AG10803 (cell line): ENCODE measurements around the gene DTX1.

Source experiments
- DNase-seq: peaks from one replicate; pipeline ENCODE4 v3.0.0; 2010; ENCODE audit warnings: low read depth
- H3K4me3 ChIP-seq: 2 replicates; pipeline ENCODE4 v1.5.1; 2011; ENCODE audit warnings: mild to moderate bottlenecking, low read length, control low read depth
- TF ChIP-seq, protein P1 (sequence below): conservative IDR thresholded peaks from 2 replicates; pipeline ENCODE4 v1.5.1; 2011; ENCODE audit warnings: mild to moderate bottlenecking, low read length, control low read depth, inconsistent platforms

DTX1 gene

DNA sequence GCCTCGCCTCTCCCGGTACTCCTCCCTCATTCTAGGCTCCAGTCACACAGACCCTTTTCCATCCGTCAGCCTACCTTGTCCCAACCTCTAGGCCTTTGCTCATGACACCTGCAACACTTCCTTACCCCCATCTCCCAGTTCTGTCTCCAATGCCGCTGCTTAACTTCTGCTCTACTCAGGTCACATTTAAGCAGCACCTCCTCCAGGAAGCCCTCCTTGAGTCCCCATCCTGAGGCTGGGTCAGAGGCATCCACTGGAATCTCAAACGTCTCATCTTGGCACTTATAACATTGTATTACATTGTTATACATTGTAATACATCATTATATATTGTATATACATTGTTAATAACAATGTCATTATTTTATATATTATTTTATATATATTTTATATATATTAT is 46.3 kb downstream of the DTX1 start:
- no peak overlapping the region for H3K4me3 ChIP-seq
- no peak for DNase-seq
- TF ChIP-seq, protein P1, sequence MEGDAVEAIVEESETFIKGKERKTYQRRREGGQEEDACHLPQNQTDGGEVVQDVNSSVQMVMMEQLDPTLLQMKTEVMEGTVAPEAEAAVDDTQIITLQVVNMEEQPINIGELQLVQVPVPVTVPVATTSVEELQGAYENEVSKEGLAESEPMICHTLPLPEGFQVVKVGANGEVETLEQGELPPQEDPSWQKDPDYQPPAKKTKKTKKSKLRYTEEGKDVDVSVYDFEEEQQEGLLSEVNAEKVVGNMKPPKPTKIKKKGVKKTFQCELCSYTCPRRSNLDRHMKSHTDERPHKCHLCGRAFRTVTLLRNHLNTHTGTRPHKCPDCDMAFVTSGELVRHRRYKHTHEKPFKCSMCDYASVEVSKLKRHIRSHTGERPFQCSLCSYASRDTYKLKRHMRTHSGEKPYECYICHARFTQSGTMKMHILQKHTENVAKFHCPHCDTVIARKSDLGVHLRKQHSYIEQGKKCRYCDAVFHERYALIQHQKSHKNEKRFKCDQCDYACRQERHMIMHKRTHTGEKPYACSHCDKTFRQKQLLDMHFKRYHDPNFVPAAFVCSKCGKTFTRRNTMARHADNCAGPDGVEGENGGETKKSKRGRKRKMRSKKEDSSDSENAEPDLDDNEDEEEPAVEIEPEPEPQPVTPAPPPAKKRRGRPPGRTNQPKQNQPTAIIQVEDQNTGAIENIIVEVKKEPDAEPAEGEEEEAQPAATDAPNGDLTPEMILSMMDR, result no peak

DNA sequence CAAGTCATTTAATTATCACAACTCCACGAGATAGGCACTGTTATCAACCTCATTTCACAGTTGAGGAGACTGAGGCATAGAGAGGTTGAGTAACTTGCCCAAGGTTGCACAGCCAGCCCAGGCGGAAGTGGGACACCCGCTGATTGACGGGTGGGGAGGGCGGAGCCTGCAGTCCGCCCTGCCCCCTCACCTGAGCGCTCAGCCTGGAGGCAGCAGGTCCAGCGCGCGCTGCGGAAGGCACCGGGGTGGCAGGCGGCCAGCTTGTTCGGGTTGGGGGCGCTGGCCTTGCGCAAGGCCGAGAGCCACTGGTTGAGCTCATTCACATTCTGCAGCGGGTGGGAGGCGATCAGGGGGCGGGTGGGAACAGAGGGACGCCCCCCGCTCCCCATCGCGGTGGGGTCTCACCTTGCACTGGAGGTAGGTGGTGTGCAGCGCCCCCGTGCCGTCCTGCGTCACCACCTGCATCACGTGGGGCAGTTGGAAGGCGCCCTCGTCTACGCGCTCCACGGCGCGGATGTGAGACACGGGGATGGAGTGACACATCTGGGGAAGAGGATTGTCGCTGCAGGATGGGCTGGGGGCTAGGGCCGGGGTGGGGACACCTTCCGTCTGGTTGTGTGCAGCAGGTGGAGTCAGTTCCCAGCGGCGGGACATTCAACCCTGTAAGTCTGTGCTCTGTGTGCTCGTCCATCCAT is 47.4 kb downstream of the DTX1 start:
- H3K4me3 ChIP-seq, result no peak overlapping the region
- TF ChIP-seq, protein P1, result no peak
- DNase-seq, result no peak

DNA sequence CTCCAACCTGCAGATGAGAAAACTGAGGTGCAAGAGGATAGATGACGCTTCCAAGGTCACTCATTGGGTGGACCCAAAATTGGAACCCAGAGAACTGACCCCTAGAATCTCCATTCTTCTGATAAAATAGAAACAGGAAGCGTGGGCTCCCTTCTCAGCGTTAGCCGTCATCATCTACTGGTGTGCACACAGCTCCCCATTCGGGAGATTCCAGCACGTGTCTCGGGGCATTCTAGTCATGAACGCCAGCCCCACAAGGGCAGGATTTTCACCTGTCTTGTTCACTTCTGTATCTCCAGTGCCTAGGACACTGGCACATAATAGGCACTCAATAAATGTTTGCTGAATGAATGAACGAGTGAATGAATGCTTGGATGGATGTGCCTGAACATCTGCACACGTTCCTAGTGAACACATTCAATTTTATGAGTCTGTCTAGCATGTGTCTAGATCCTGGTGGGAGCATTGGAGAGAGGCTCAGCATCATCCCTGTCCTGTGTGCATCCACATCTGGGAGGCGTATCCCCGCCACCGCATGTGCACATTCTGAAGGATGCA is 48.5 kb downstream of the DTX1 start:
- TF ChIP-seq, protein P1, result no peak
- DNase-seq, result no peak
- no peak overlapping the region for H3K4me3 ChIP-seq

DNA sequence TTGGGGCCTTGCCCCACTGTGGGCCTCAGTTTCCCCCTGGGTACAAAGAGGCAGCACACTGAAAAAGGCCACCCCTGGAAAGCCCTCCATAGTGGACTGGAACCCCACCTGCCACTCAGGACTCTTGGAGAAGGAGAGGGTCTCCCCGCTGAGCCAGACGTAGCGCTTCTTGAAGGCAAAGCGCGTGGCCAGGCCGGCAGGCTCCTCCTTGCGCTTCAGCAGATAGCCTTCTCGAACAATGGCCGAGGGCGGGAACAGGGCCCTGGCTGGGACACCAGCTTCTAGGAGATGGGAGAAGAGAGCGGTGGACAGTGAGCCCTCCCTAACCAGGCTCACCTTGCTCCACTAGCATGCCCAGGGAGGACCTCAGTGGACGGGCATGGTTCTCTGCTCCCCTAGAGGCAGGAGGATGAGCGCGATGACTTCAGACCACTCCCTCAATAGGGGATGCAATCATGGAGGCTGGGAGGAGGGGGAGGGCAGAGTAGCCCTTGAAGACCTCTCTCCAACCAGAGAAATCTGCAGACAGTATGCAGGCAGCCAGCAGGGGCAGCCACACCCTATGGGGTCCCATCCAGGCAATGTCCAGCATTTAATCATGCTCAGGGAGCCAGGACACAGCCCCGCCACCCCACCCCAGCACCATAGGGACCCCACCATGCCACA is 49.2 kb downstream of the DTX1 start:
- H3K4me3 ChIP-seq, result no peak overlapping the region
- no peak for DNase-seq
- TF ChIP-seq, protein P1, result no peak

DNA sequence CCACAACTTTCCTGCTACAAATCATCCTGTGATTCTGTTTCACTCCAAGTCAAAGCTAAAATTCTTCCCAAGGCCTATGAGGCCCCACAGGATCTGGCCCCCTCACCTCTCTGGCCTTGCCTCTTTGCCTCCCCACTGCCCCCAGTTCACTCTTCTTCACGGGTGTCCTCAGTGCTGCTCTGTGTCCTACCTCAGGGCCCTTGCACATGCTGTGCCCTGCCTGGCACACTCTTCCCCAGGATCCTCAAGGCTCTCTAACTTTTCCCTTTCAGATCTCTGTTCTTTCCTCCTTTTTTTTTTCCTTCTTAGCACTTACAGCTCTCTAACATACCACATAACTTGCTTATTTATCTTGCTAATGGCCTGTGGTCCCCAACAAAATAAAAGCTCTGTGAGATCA is 49.8 kb downstream of the DTX1 start:
- DNase-seq, result no peak
- TF ChIP-seq, protein P1, result no peak
- no peak overlapping the region for H3K4me3 ChIP-seq

DNA sequence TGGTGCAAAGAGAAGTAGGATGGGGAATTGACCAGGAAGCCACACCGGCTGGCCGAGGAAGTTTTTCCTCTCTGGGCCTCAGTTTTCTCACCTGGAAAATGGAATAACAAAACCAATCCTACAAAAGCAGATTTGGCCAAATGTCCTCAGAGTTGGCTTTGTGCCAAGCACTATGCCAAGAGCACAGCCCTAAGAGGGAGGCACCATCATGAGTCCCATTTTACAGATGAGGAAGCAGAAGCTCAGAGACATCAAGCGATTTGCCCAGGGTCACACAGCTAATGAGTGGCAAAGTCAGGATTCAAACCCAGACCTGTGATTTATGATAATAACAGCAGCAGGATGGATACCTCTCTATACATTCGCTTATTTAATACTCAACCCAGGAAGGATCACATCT is 51.8 kb downstream of the DTX1 start:
- TF ChIP-seq, protein P1, result no peak
- no peak overlapping the region for H3K4me3 ChIP-seq
- no peak for DNase-seq

DNA sequence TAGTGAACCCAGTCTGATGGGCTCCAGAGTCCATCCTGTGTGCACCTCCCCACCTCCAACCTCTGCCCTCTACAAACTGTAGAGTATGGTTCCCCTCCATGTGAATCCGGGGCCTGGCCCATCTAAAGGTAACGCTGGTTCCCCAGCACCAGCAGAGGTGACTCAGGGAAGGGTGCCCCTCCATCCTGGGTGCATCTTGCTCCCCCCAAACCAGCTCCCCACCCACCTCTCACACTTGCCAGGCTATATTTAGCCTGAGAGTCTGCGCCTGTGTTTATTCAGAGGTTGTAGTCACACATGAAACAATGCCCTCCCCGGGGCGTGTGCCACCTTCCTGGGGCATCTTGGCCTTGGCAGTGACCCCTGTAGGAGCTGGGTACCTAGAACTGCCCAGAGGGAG is 52.8 kb downstream of the DTX1 start:
- H3K4me3 ChIP-seq, result no peak overlapping the region
- DNase-seq, result no peak
- TF ChIP-seq, protein P1, result no peak
